OCI-LY7 (cell line): ENCODE results near the gene AGA. TPM values are rescaled to one million over a fixed set of nuclear protein-coding genes. Genes with fewer than 3 reads are reported as not detected.

ENCODE experiments used
- BruUV-seq: library from RNA; stranded (reverse); fragments of 400-500 nt; replicated peaks from 2 replicates; lab custom pipeline; 2021; lab: Mats Ljungman, UMichigan
- CTCF ChIA-PET: fragments of 300-600 bp; sonication (Branson Sonifier 250); formaldehyde crosslinking; loops from one replicate; lab custom pipeline; 2022; ENCODE audit warnings: antibody characterized with exemption; ENCODE audit not compliant: unreplicated experiment; lab: Charles Lee
- POLR2A ChIA-PET: fragments of 300-600 bp; sonication (Branson Sonifier 250); formaldehyde crosslinking; loops from one replicate; lab custom pipeline; 2022; ENCODE audit warnings: antibody characterized with exemption; lab: Charles Lee
- DNase-seq: peaks from one replicate; pipeline ENCODE4 v3.0.0-alpha.2; 2015; ENCODE audit warnings: low spot score
- H2AFZ ChIP-seq: fragments of 200-600 bp; sonication (generic), shearing (Covaris generic); 2 replicates; pipeline ENCODE4 v1.6.1; 2014; ENCODE audit warnings: mild to moderate bottlenecking, antibody characterized with exemption, low read length, moderate library complexity
- H3K27ac ChIP-seq: fragments of 200-600 bp; sonication (generic); 2 replicates; pipeline ENCODE4 v1.5.1; 2014; ENCODE audit warnings: mixed run types, low read depth, mild to moderate bottlenecking, moderate library complexity, low read length, inconsistent platforms; ENCODE audit not compliant: poor library complexity, severe bottlenecking
- H3K36me3 ChIP-seq: fragments of 200-600 bp; sonication (generic); 2 replicates; pipeline ENCODE4 v1.6.1; 2014; ENCODE audit warnings: mild to moderate bottlenecking, antibody characterized with exemption, low read length, moderate library complexity, mixed read lengths; ENCODE audit not compliant: insufficient read depth
- H3K4me1 ChIP-seq: fragments of 200-600 bp; sonication (generic); 2 replicates; pipeline ENCODE4 v1.5.1; 2014; ENCODE audit warnings: mild to moderate bottlenecking, low read length; ENCODE audit not compliant: insufficient read depth, poor library complexity, severe bottlenecking
- H3K4me2 ChIP-seq: fragments of 200-600 bp; sonication (generic); 2 replicates; pipeline ENCODE4 v1.6.1; 2014; ENCODE audit warnings: mild to moderate bottlenecking, low read length
- H3K4me3 ChIP-seq: fragments of 200-600 bp; sonication (generic); 2 replicates; pipeline ENCODE4 v1.5.1; 2014; ENCODE audit warnings: mild to moderate bottlenecking, low read depth, low read length; ENCODE audit not compliant: poor library complexity, severe bottlenecking
- H3K79me2 ChIP-seq: fragments of 200-600 bp; sonication (generic); 2 replicates; pipeline ENCODE4 v1.6.1; 2016; ENCODE audit warnings: low read depth, mild to moderate bottlenecking, low read length, moderate library complexity, mixed read lengths; ENCODE audit not compliant: insufficient read depth
- H3K9me2 ChIP-seq: fragments of 200-600 bp; sonication (generic); 2 replicates; pipeline ENCODE4 v1.6.1; 2016; ENCODE audit warnings: mild to moderate bottlenecking, low read length, mixed read lengths; ENCODE audit not compliant: insufficient read depth
- H3K9me3 ChIP-seq: fragments of 200-600 bp; sonication (generic); 2 replicates; pipeline ENCODE4 v1.6.1; 2014; ENCODE audit warnings: mild to moderate bottlenecking, mixed run types, low read length, mixed read lengths
- H4K20me1 ChIP-seq: fragments of 200-600 bp; sonication (generic); 2 replicates; pipeline ENCODE4 v1.6.1; 2014; ENCODE audit warnings: mild to moderate bottlenecking, antibody characterized with exemption, low read length, moderate library complexity, mixed read lengths; ENCODE audit not compliant: insufficient read depth
- CTCF ChIP-seq: fragments of 200-600 bp; sonication (generic); conservative IDR thresholded peaks from 2 replicates; pipeline ENCODE4 v1.5.1; 2014; ENCODE audit warnings: mild to moderate bottlenecking, antibody characterized with exemption, low read length, moderate library complexity, mixed read lengths
- EZH2phosphoT487 ChIP-seq: fragments of 200-600 bp; sonication (generic); IDR thresholded peaks from 2 replicates; pipeline ENCODE4 v1.6.1; 2018; ENCODE audit warnings: low read depth, borderline replicate concordance, mild to moderate bottlenecking, mixed run types, antibody characterized with exemption, low read length, moderate library complexity, mixed read lengths
- intact Hi-C: fragments of 100-400 bp; cut with micrococcal nuclease; formaldehyde crosslinking; loops from one replicate; pipeline ENCODE4 v1.10.0; 2022; ENCODE audit not compliant: unreplicated experiment
- total RNA-seq, 2 experiments: library from RNA; depleted of rRNA in 1 of 2; stranded (reverse); fragments of >200 nt in 1 of 2; shearing (Covaris generic) in 1 of 2; gene quantifications; 2 replicates each; pipeline ENCODE4 v1.2.3, GENCODE V29; 2014 to 2022

AGA gene
- total RNA-seq, 2 experiments from 2014 or later, result 15.5 to 23.2 TPM

- no peak for DNase-seq
- ChIA-PET POLR2A (interaction anchor here (0.7 to 1.6 kb wide), 2 partner anchors 16 to 27 kb away, joined by 4 to 5 read pairs; no protein-coding TSS in a partner anchor), CTCF (no interaction called here)
- no TSS peak for BruUV-seq
- no peaks in the 10 kb centered on the region for H3K36me3 ChIP-seq
- no peaks in the 10 kb centered on the region for H4K20me1 ChIP-seq
- intact Hi-C loops, result no loop called here
- no peak overlapping the region for H3K4me3 ChIP-seq
- H3K27ac ChIP-seq, result no peak overlapping the region
- no peaks in the 10 kb centered on the region for H3K79me2 ChIP-seq
- TF ChIP-seq CTCF, result no peak
- no peak for TF ChIP-seq EZH2phosphoT487
- H3K9me3 ChIP-seq, result no peaks in the 10 kb centered on the region
- no peaks in the 10 kb centered on the region for H3K9me2 ChIP-seq
- H2AFZ ChIP-seq, result no peak overlapping the region
- H3K4me2 ChIP-seq, result no peak overlapping the region
- H3K4me1 ChIP-seq, result peaks cover 4% of the 10 kb centered on the region
These were observed 5.3 kb upstream of the AGA start for GRCh38 chr4:177447417-177448004.

GRCh38 chr4:177446586-177446985 lies 4.3 kb upstream of the AGA start:
- Histone ChIP-seq H3K4me3 (no peak overlapping the region), H3K27ac (no peak overlapping the region), H3K36me3 (no peaks in the 10 kb centered on the region), H3K4me1 (peaks cover 4% of the 10 kb centered on the region), H2AFZ (no peak overlapping the region), H4K20me1 (no peaks in the 10 kb centered on the region), H3K9me3 (no peaks in the 10 kb centered on the region), H3K4me2 (no peak overlapping the region), H3K9me2 (no peaks in the 10 kb centered on the region), H3K79me2 (no peaks in the 10 kb centered on the region)
- intact Hi-C loops, result no loop called here
- TF ChIP-seq CTCF (no peak), EZH2phosphoT487 (no peak)
- no peak for DNase-seq
- POLR2A ChIA-PET, result interaction anchor here (0.7 kb wide), 1 partner anchor 13 kb away, joined by 3 read pairs; no protein-coding TSS in a partner anchor
- CTCF ChIA-PET, result no interaction called here
- BruUV-seq, result no TSS peak

- peaks cover 12% of the 10 kb centered on the region for H3K4me1 ChIP-seq
- peaks cover 11% of the 10 kb centered on the region; the same call in 1 of the 2 replicates for H3K79me2 ChIP-seq
- no peak overlapping the region for H3K27ac ChIP-seq
- H3K9me2 ChIP-seq, result no peaks in the 10 kb centered on the region
- no peak overlapping the region for H3K4me2 ChIP-seq
- H2AFZ ChIP-seq, result no peak overlapping the region
- intact Hi-C loops, result no loop called here
- no peak overlapping the region for H3K4me3 ChIP-seq
- POLR2A ChIA-PET, result no interaction called here
- H3K9me3 ChIP-seq, result no peaks in the 10 kb centered on the region
- H4K20me1 ChIP-seq, result no peaks in the 10 kb centered on the region
- CTCF ChIA-PET, result no interaction called here
- TF ChIP-seq CTCF (no peak), EZH2phosphoT487 (no peak)
- H3K36me3 ChIP-seq, result no peaks in the 10 kb centered on the region
- no peak for DNase-seq
- BruUV-seq, result no TSS peak
These were observed 2.9 kb upstream of the AGA start for GRCh38 chr4:177444911-177445736.
